OCI-LY3 (cell line): ENCODE data around the gene RAB11FIP4.

Experiments
- H2AFZ ChIP-seq: fragments of 200-600, 300-600 bp; shearing (Covaris generic); 2 replicates; pipeline ENCODE4 v1.6.0; 2014; ENCODE audit warnings: antibody characterized with exemption, low read depth, low read length
- H3K27ac ChIP-seq: fragments of 200-600, 300-600 bp; sonication (generic); 2 replicates; pipeline ENCODE4 v1.5.1; 2014; ENCODE audit warnings: mild to moderate bottlenecking, low read length, moderate library complexity, mixed read lengths
- H3K27me3 ChIP-seq: fragments of 200-600, 300-600 bp; sonication (generic); 2 replicates; pipeline ENCODE4 v1.6.1; 2014; ENCODE audit warnings: low read depth, low read length, mixed read lengths
- H3K36me3 ChIP-seq: fragments of 200-600, 300-600 bp; sonication (generic); replicated peaks from 2 replicates; pipeline ENCODE3; 2014; ENCODE audit warnings: low read depth, low read length, mixed read lengths
- H3K4me1 ChIP-seq: fragments of 300-600, 200-600 bp; sonication (generic); 2 replicates; pipeline ENCODE4 v1.6.1; 2014; ENCODE audit warnings: low read length, mixed read lengths
- H3K4me2 ChIP-seq: fragments of 200-600, 300-600 bp; sonication (generic); 2 replicates; pipeline ENCODE4 v1.6.1; 2014; ENCODE audit warnings: low read length, mixed read lengths
- H3K4me3 ChIP-seq: fragments of 300-600, 200-600 bp; sonication (generic); 2 replicates; pipeline ENCODE4 v1.5.1; 2014; ENCODE audit warnings: antibody characterized with exemption, mild to moderate bottlenecking, low read length, moderate library complexity
- H3K79me2 ChIP-seq: fragments of 300-600, 200-600 bp; shearing (Covaris generic); 2 replicates; pipeline ENCODE4 v1.6.1; 2014; ENCODE audit warnings: mild to moderate bottlenecking, low read length, mixed read lengths
- H3K9ac ChIP-seq: fragments of 300-600, 200-600 bp; shearing (Covaris generic); 2 replicates; pipeline ENCODE4 v1.6.0; 2014; ENCODE audit warnings: mild to moderate bottlenecking, low read length, moderate library complexity
- H3K9me3 ChIP-seq: fragments of 200-600, 300-600 bp; shearing (Covaris generic); 2 replicates; pipeline ENCODE4 v1.6.1; 2014; ENCODE audit warnings: low read length, mixed read lengths; ENCODE audit not compliant: insufficient read depth
- H4K20me1 ChIP-seq: fragments of 200-600, 300-600 bp; sonication (generic); 2 replicates; pipeline ENCODE4 v1.6.1; 2016; ENCODE audit warnings: low read length, mixed read lengths; ENCODE audit not compliant: insufficient read depth
- CTCF ChIP-seq: fragments of 200-600, 300-600 bp; sonication (generic); IDR thresholded peaks from 2 replicates; pipeline ENCODE4 v1.5.1; 2014; ENCODE audit warnings: antibody characterized with exemption, low read length, low read depth
- EZH2phosphoT487 ChIP-seq: fragments of 200-600 bp; shearing (Covaris generic); IDR thresholded peaks from 2 replicates; pipeline ENCODE4 v1.6.1; 2018; ENCODE audit warnings: antibody characterized with exemption, mixed run types, low read depth

RAB11FIP4 gene

GRCh38 chr17:31511580-31511979, 120.1 kb downstream of the RAB11FIP4 start:
- Histone ChIP-seq H4K20me1 (no peaks in the 10 kb centered on the region), H3K4me2 (no peak overlapping the region), H3K9me3 (no peaks in the 10 kb centered on the region), H3K4me3 (no peak overlapping the region), H3K9ac (no peak overlapping the region), H2AFZ (no peak overlapping the region), H3K27ac (no peak overlapping the region), H3K79me2 (peaks cover 5% of the 10 kb centered on the region; the same call in 1 of the 2 replicates), H3K27me3 (no peaks in the 10 kb centered on the region), H3K36me3 (no peaks in the 10 kb centered on the region), H3K4me1 (peaks cover 18% of the 10 kb centered on the region)
- no peak for TF ChIP-seq CTCF
- no peak for TF ChIP-seq EZH2phosphoT487

GRCh38 chr17:31512104-31512740, 120.7 kb downstream of the RAB11FIP4 start:
- Histone ChIP-seq H3K4me3 (no peak overlapping the region), H3K27ac (no peak overlapping the region), H3K4me1 (peaks cover 18% of the 10 kb centered on the region), H3K36me3 (no peaks in the 10 kb centered on the region), H2AFZ (no peak overlapping the region), H4K20me1 (no peaks in the 10 kb centered on the region), H3K4me2 (no peak overlapping the region), H3K9me3 (no peaks in the 10 kb centered on the region), H3K9ac (no peak overlapping the region), H3K79me2 (peaks cover 5% of the 10 kb centered on the region; the same call in 1 of the 2 replicates), H3K27me3 (no peaks in the 10 kb centered on the region)
- TF ChIP-seq EZH2phosphoT487 (no peak), CTCF (no peak)

GRCh38 chr17:31512796-31513195, 121.3 kb downstream of the RAB11FIP4 start:
- H3K9ac ChIP-seq: no peak overlapping the region
- no peaks in the 10 kb centered on the region for H3K9me3 ChIP-seq
- no peaks in the 10 kb centered on the region for H3K27me3 ChIP-seq
- H3K79me2 ChIP-seq: peaks cover 5% of the 10 kb centered on the region; the same call in 1 of the 2 replicates
- no peaks in the 10 kb centered on the region for H3K36me3 ChIP-seq
- no peak overlapping the region for H3K4me2 ChIP-seq
- no peak overlapping the region for H2AFZ ChIP-seq
- H3K4me3 ChIP-seq: no peak overlapping the region
- H3K27ac ChIP-seq: no peak overlapping the region
- H4K20me1 ChIP-seq: no peaks in the 10 kb centered on the region
- H3K4me1 ChIP-seq: peaks cover 18% of the 10 kb centered on the region
- TF ChIP-seq EZH2phosphoT487: no peak
- TF ChIP-seq CTCF: no peak

- Histone ChIP-seq H3K9me3 (no peaks in the 10 kb centered on the region), H3K36me3 (no peaks in the 10 kb centered on the region), H4K20me1 (no peaks in the 10 kb centered on the region), H3K4me1 (peaks cover 7% of the 10 kb centered on the region), H2AFZ (no peak overlapping the region), H3K27ac (no peak overlapping the region), H3K79me2 (peaks cover 5% of the 10 kb centered on the region; the same call in 1 of the 2 replicates), H3K4me3 (no peak overlapping the region), H3K9ac (no peak overlapping the region), H3K4me2 (no peak overlapping the region), H3K27me3 (no peaks in the 10 kb centered on the region)
- TF ChIP-seq CTCF: no peak
- TF ChIP-seq EZH2phosphoT487: no peak
Measured at GRCh38 chr17:31513731-31514427, 122.4 kb downstream of the RAB11FIP4 start.
